ENCODE measurements around the gene FBXO3. TPM values are rescaled to one million over a fixed set of nuclear protein-coding genes. Genes with fewer than 3 reads are reported as not detected.

Gene FBXO3
- total RNA-seq, 1 donor from 2014 or later: 32.5 TPM

GRCh38 chr11:33718440-33718839 lies 55.9 kb downstream of the FBXO3 start:
- intact Hi-C loops (cut with DNase I): no loop called here
- ATAC-seq: no peak

DNA sequence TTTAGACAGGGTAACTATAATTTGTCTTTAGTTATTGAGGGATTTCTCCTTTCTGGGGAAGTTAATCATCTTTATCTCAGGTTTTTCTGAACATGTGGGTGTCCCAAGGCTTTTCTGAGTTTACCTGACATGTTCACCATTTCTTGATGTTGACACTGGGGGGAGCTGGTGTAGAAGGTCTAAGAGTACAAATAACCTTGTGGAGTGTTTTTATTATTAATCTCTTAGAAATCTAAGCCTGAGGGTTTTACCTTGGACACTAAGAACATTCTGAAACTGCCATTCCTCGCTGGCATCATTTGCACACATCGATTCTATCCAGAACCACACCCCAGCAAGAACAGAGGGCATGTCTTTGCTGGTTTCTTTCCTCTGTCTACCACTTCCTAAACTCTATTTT lies 58.1 kb downstream of the FBXO3 start:
- intact Hi-C loops (cut with DNase I): no loop called here
- no peak for DNase-seq
- peaks cover 97% of the 10 kb centered on the region for H3K36me3 ChIP-seq
- H3K9me3 ChIP-seq: no peaks in the 10 kb centered on the region
- ATAC-seq: peak; percentile 33
- no peak overlapping the region for H3K4me3 ChIP-seq
- peak overlapping the region; percentile 56 for H3K27ac ChIP-seq
- no peaks in the 10 kb centered on the region for H3K27me3 ChIP-seq
- TF ChIP-seq CTCF (IDR thresholded peaks at IDR 0.05): peak; percentile 32
- H3K4me1 ChIP-seq: peaks cover 25% of the 10 kb centered on the region

More at GRCh38 chr11:33718440-33718839, 55.9 kb downstream of the FBXO3 start:
- no peak for TF ChIP-seq CTCF (IDR thresholded peaks at IDR 0.05)
- peaks cover 43% of the 10 kb centered on the region for H3K4me1 ChIP-seq
- peaks cover 77% of the 10 kb centered on the region for H3K36me3 ChIP-seq
- no peak overlapping the region for H3K4me3 ChIP-seq
- H3K9me3 ChIP-seq: no peaks in the 10 kb centered on the region
- DNase-seq: no peak
- H3K27me3 ChIP-seq: no peaks in the 10 kb centered on the region
- no peak overlapping the region for H3K27ac ChIP-seq

DNA sequence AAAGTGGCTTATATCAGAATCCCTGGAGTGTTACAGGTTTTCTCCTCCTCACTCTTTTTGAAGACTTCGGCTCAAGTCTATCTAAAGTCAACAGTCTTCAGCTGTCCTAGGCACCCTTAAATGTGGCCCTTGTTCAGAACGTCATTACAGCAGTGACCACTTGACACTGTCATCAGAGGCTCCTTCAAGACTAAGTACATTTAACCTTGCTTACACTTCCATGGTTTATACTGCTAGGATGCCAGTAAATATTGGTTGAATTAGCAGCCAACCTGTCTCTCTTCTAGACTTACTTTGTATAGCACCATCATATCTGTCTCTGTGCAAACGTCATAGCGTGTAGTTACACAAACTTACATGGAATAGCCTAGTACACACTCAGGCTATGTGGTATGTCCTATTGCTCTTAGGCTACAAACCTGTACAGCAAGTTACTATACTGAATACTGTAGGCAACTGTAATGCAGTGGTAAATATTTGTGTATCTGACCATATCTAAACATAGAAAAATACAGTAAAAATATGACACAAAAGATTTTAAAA lies 60.4 kb downstream of the FBXO3 start:
- Histone ChIP-seq H3K9me3 (no peaks in the 10 kb centered on the region), H3K27ac (peak overlapping the region; percentile 26), H3K27me3 (no peaks in the 10 kb centered on the region), H3K4me3 (no peak overlapping the region), H3K4me1 (peaks cover 17% of the 10 kb centered on the region), H3K36me3 (peaks cover 97% of the 10 kb centered on the region)
- intact Hi-C loops (cut with DNase I): no loop called here
- no peak for TF ChIP-seq CTCF (IDR thresholded peaks at IDR 0.05)
- DNase-seq (no peak), ATAC-seq (peak; percentile 81)

DNA sequence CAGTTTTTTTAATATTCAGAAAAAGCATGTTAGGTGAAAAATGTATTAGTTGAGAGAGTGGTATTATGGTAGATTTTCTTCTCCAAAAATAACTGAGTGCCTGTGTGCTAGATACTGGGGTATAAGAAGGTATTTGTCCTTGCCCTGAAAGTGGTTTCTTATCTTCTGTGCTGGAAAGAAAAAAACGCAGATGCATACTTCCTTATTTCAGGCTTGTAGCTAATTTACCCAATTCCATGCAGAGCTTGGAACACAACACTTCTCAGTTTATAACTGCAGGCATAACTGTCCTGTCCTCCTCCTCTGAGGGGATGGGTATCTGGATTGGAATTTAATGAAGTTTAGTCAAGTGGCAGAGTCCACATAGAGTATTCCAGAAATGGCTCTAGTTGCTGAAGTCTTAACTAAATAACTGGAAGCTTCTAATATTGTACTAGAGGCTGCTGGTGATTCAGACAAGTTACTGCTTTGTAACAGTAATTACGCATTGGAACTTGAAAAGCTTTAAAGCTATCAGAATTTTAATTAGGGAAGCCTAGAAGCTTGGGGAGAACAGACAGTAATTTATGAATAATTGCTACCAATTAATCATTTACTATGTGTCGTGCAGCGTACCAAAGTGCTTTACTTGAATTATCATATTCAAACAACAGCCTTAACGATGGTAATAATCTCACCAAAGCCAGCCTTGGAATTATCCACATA lies 61.0 kb downstream of the FBXO3 start:
- peak; percentile 17 for ATAC-seq

GRCh38 chr11:33712436-33712835 lies 61.9 kb downstream of the FBXO3 start:
- no peak for TF ChIP-seq CTCF (IDR thresholded peaks at IDR 0.05)
- Histone ChIP-seq H3K4me3 (no peak overlapping the region), H3K27me3 (no peaks in the 10 kb centered on the region), H3K4me1 (peaks cover 28% of the 10 kb centered on the region), H3K36me3 (peaks cover 94% of the 10 kb centered on the region), H3K9me3 (no peaks in the 10 kb centered on the region), H3K27ac (no peak overlapping the region)
- ATAC-seq (no peak), DNase-seq (no peak)
- intact Hi-C loops (cut with DNase I): no loop called here

More for the DNA sequence above, 61.0 kb downstream of the FBXO3 start:
- no peak for TF ChIP-seq CTCF (IDR thresholded peaks at IDR 0.05)
- Histone ChIP-seq H3K4me1 (peaks cover 24% of the 10 kb centered on the region), H3K9me3 (no peaks in the 10 kb centered on the region), H3K36me3 (peaks cover 97% of the 10 kb centered on the region), H3K27ac (peak overlapping the region; percentile 26), H3K4me3 (no peak overlapping the region), H3K27me3 (no peaks in the 10 kb centered on the region)
- intact Hi-C loops (cut with DNase I): no loop called here
- no peak for DNase-seq
